K562 (cell line): ENCODE data around the gene ZFYVE28. TPM values are rescaled to one million over a fixed set of nuclear protein-coding genes. Genes with fewer than 3 reads are reported as not detected.
A peak's percentile ranks its signal among the peaks of the same experiment; 100 is the strongest.
"Not testable (repeated sequence)": the region's sequence is repeated elsewhere in the genome, so short reads cannot be mapped to it uniquely, and the experiment has no call there.

Source experiments
- ATAC-seq: fragments of 200-7000 bp; cut with Tn5 transposase; 3 replicates; pipeline ENCODE4 v1.9.1; 2020; ENCODE audit warnings: moderate library complexity
- BruUV-seq: library from RNA; stranded (reverse); fragments of 400-500 nt; replicated peaks from 2 replicates; lab custom pipeline; 2021; lab: Mats Ljungman, UMichigan
- CTCF ChIA-PET: fragments of 300-600 bp; formaldehyde crosslinking; extraction: SDS; loops from one replicate; lab custom pipeline; 2021; ENCODE audit warnings: low intra/inter-chr PET ratio; lab: Yijun Ruan, JAX
- POLR2A ChIA-PET: fragments of 300-600, 350-650 bp; sonication (Branson Sonifier 250); formaldehyde crosslinking; extraction: SDS; loops from one replicate; lab custom pipeline; 2021; ENCODE audit warnings: antibody characterized with exemption, inconsistent platforms; lab: Yijun Ruan, JAX
- DNase-seq, 4 experiments: peaks; one replicate each; pipeline versions ENCODE4 v3.0.0 to v3.0.0-alpha.2; 2011 to 2018; ENCODE audit warnings: low spot score in 3 of 4, mixed read lengths in 3 of 4; ENCODE audit errors: extremely low read depth in 1 of 4
- FAIRE-seq: peaks from 2 replicates; lab custom pipeline; 2011; peaks lifted over from hg19 to GRCh38; lab: Jason Lieb, UNC
- H2AFZ ChIP-seq: 2 replicates; pipeline ENCODE4 v1.6.0; 2011; ENCODE audit warnings: low read depth, low read length, control low read depth, inconsistent platforms
- H3K27ac ChIP-seq: fragments of 200-600 bp; 3 replicates; pipeline ENCODE4 v1.8.0; 2011; ENCODE audit warnings: low read depth, mild to moderate bottlenecking, control low read depth, inconsistent platforms, low read length, moderate library complexity, mixed read lengths; ENCODE audit errors: extremely low read depth
- H3K27me3 ChIP-seq, 2 experiments: fragments of 300-600 bp in 1 of 2; 2 replicates in 1 of 2; 3 replicates in 1 of 2; pipeline versions ENCODE4 v1.6.0 to v1.8.0; 2011; ENCODE audit warnings: inconsistent platforms in 2 of 2, low read length in 2 of 2, mild to moderate bottlenecking in 1 of 2, mixed read lengths in 1 of 2, moderate library complexity in 1 of 2; ENCODE audit not compliant: control insufficient read depth in 2 of 2, insufficient read depth in 2 of 2
- H3K36me3 ChIP-seq: fragments of 300-600 bp; 3 replicates; pipeline ENCODE4 v1.8.0; 2011; ENCODE audit warnings: mild to moderate bottlenecking, low read length, inconsistent platforms; ENCODE audit not compliant: control insufficient read depth, insufficient read depth
- H3K4me1 ChIP-seq, 2 experiments: fragments of 200-600 bp in 1 of 2; replicated peaks in 1 of 2; 2 replicates in 1 of 2; 3 replicates in 1 of 2; pipeline versions ENCODE4 v1.5.1 to v1.8.0; 2011; ENCODE audit warnings: inconsistent platforms in 2 of 2, low read length in 2 of 2, mild to moderate bottlenecking in 1 of 2, mixed read lengths in 1 of 2, moderate library complexity in 1 of 2; ENCODE audit not compliant: control insufficient read depth in 2 of 2, insufficient read depth in 2 of 2
- H3K4me2 ChIP-seq: 2 replicates; pipeline ENCODE4 v1.6.1; 2011; ENCODE audit warnings: low read length, control low read depth, inconsistent platforms, mixed read lengths; ENCODE audit not compliant: insufficient read depth
- H3K4me3 ChIP-seq: fragments of 200-600 bp; sonication (generic), shearing (Covaris generic); 2 replicates; pipeline ENCODE4 v1.5.1; 2016; ENCODE audit warnings: control low read depth, inconsistent platforms
- H3K79me2 ChIP-seq: fragments of 200-600 bp; 3 replicates; pipeline ENCODE4 v1.8.0; 2011; ENCODE audit warnings: low read length, inconsistent platforms; ENCODE audit not compliant: control insufficient read depth, insufficient read depth
- H3K9ac ChIP-seq, 2 experiments: 2 replicates each; pipeline versions ENCODE4 v1.6.0 to v1.6.1; 2011; ENCODE audit warnings: low read depth in 2 of 2, low read length in 2 of 2, control low read depth in 1 of 2, inconsistent platforms in 1 of 2, mild to moderate bottlenecking in 1 of 2, mixed read lengths in 1 of 2; ENCODE audit not compliant: insufficient read depth in 1 of 2
- H3K9me1 ChIP-seq: one replicate; pipeline ENCODE4 v1.6.0; 2011; ENCODE audit warnings: inconsistent platforms, mild to moderate bottlenecking, low read length, moderate library complexity; ENCODE audit not compliant: control insufficient read depth, insufficient read depth
- H3K9me3 ChIP-seq: replicated peaks from 2 replicates; pipeline ENCODE4 v1.5.1; 2011; ENCODE audit warnings: low read depth, low read length, inconsistent platforms; ENCODE audit not compliant: control insufficient read depth, insufficient read depth
- H4K20me1 ChIP-seq: replicated peaks from 2 replicates; pipeline ENCODE4 v1.6.1; 2011; ENCODE audit warnings: low read length, inconsistent platforms, mixed read lengths; ENCODE audit not compliant: control insufficient read depth, insufficient read depth
- DIDO1 ChIP-seq: fragments of 450-650 bp; IDR thresholded peaks from 2 replicates; pipeline ENCODE4 v1.6.1; 2016; ENCODE audit warnings: low read depth, missing biosample characterization, missing genetic modification characterization
- ETV6 ChIP-seq, 3 experiments: fragments of 150-350 bp in 1 of 3; sonication (generic) in 1 of 3; formaldehyde crosslinking in 1 of 3; IDR thresholded peaks; 2 replicates each; pipeline versions ENCODE4 v1.6.1 to v1.8.0; 2014 to 2022; ENCODE audit warnings: borderline replicate concordance in 2 of 3, low read depth in 2 of 3, antibody characterized with exemption in 1 of 3, low read length in 1 of 3, mild to moderate bottlenecking in 1 of 3, missing genetic modification reagents in 1 of 3
- KHSRP ChIP-seq: fragments of 450-650 bp; IDR thresholded peaks from 2 replicates; pipeline ENCODE4 v1.6.1; 2017
- ZNF75A ChIP-seq: fragments of 450-650 bp; formaldehyde crosslinking; IDR thresholded peaks from 2 replicates; pipeline ENCODE4 v1.4.0; 2020; ENCODE audit warnings: mild to moderate bottlenecking
- WGBS: fragments of 100-300 bp; shearing (Covaris generic); methylation state at CpG from one replicate; pipeline ENCODE4 v1.1.6; 2016; ENCODE audit warnings: low coverage, mixed read lengths; ENCODE audit not compliant: insufficient coverage; ENCODE audit errors: missing lambda C conversion rate; 5-methylcytosine and 5-hydroxymethylcytosine counted together
- in situ Hi-C: fragments of 300-500 bp; cut with MboI; formaldehyde crosslinking; loops from 4 replicates; pipeline ENCODE4 v1.15.0; 2018; ENCODE audit warnings: inconsistent platforms, mixed read lengths
- intact Hi-C: fragments of 100-400 bp; cut with micrococcal nuclease; formaldehyde crosslinking; loops from 2 replicates; pipeline ENCODE4 v1.14.2; 2022
- polyA plus RNA-seq, 8 experiments: library from polyadenylated mRNA; depleted of rRNA in 4 of 8; stranded (reverse) in 5 of 8; unstranded in 3 of 8; fragments of >200 nt; fragmentation: Nextera tagmentation in 2 of 8; fragmentation: Illumina TruSeq in 1 of 8; extraction: Ambion mirVana in 2 of 8; extraction: Trizol in 1 of 8; gene quantifications; 2 replicates each; pipeline versions ENCODE4 v1.2.1 to v1.2.3, GENCODE V29; 2011 to 2014; ENCODE audit warnings: inconsistent platforms in 1 of 8, missing spikeins in 1 of 8
- total RNA-seq, 7 experiments: library from RNA; depleted of rRNA in 6 of 7; stranded (reverse); fragments of >200 nt in 6 of 7; fragmentation: Illumina TruSeq in 2 of 7; extraction: Trizol in 2 of 7; gene quantifications; 2 replicates each; pipeline versions ENCODE4 v1.2.1 to v1.2.3, GENCODE V29; 2011 to 2021; ENCODE audit warnings: low replicate concordance in 1 of 7
- TF ChIP-seq, protein P1 (sequence below): sonication (generic); formaldehyde crosslinking; IDR thresholded peaks from 2 replicates; pipeline ENCODE4 v1.8.0; 2022; ENCODE audit warnings: missing genetic modification reagents, mild to moderate bottlenecking, moderate library complexity, borderline replicate concordance
- TF ChIP-seq, protein P2 (sequence below): fragments of 250-450 bp; sonication (Bioruptor Pico); IDR thresholded peaks from 2 replicates; pipeline ENCODE4 v1.5.0; 2020; ENCODE audit warnings: mild to moderate bottlenecking
- TF ChIP-seq, protein P3 (sequence below): fragments of 250-450 bp; sonication (Bioruptor Pico); IDR thresholded peaks from 2 replicates; pipeline ENCODE4 v1.5.0; 2021; ENCODE audit warnings: mild to moderate bottlenecking, borderline replicate concordance

ZFYVE28 gene
- total and polyA plus RNA-seq, 9 of the 15 experiments (the other 6 are each of a cell fraction or from before 2014, with no cell fraction given), result 1.3 to 24.8 (median 8.9) TPM

DNA sequence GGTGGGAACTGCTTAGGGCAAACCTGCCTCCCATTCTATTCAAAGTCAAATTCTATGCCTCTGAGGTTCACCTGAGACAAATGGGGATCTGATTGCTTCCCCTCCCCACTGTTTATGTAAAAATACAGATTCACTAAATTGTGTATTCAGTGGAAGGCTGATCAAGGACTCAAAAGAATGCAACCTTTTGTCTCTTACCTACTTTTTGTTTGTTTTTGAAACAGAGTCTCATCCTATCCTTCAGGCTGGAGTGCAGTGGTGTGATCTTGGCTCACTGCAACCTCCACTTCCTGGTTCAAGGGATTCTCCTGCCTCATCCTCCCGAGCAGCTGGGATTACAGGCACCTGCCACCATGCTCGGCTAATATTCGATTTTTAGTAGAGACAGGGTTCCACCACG lies 197.1 kb downstream of the ZFYVE28 start:
- CTCF ChIA-PET, FAIRE-seq, H3K9me1 ChIP-seq, H3K9ac ChIP-seq, H3K4me3 ChIP-seq, ATAC-seq, H3K4me2 ChIP-seq, H3K27me3 ChIP-seq, BruUV-seq, H3K79me2 ChIP-seq, H2AFZ ChIP-seq, H3K4me1 ChIP-seq, H3K9me3 ChIP-seq, H3K27ac ChIP-seq, H4K20me1 ChIP-seq, DNase-seq: not testable (repeated sequence)
- POLR2A ChIA-PET, result interaction anchor here (0.7 to 1.3 kb wide), 4 partner anchors 8 to 286 kb away, joined by 3 to 5 read pairs (median 3); no protein-coding TSS in a partner anchor
- intact Hi-C loops (loop anchor here (5.0 kb wide), 1 partner anchor 131 kb away; no protein-coding TSS in a partner anchor), in situ Hi-C loops (loop anchor here (10.0 kb wide), 1 partner anchor 223 kb away; no protein-coding TSS in a partner anchor)
- peaks cover 14% of the 10 kb centered on the region; the same call in 1 of the 3 replicates for H3K36me3 ChIP-seq
- 30% methylated on average over 4 of the region's 4 CpGs for WGBS

DNA sequence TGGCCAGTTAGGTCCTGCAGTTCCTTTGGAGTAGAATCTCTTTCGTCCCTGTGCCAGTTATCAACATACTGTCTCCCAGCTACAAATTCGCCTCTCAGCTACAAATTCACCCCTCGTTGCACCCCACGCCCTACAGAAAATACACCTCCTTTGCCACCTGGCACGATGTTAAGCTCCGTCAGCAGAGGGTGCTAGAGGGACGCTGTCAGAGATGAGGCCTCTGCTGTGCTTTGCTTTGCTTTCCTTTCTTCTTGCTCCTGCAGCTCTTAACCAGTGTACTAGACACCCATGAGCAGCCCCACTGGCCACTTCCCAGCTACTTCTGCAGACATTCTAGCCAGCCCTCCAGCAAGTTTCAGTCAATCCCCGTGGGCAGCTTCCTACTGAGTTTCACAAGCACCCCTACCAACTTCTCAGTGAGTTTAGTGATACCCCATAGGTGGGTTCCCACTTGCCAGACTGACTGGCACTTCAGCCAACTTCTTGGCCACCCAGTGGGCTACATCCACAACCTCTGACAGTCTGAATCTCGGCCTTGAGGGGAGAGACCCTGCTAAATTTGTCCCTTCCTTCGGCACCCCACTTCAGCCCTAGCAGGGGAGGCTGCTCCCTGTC lies 198.3 kb downstream of the ZFYVE28 start:
- ChIA-PET POLR2A (interaction anchor here (0.6 to 1.3 kb wide), 9 partner anchors 8 to 224 kb away, joined by 3 to 6 read pairs (median 3); partner anchors contain the start of genes HAUS3 and POLN), CTCF (interaction anchor here (0.5 to 2.8 kb wide), 4 partner anchors 200 to 249 kb away, joined by 3 to 25 read pairs (median 11); partner anchors contain the start of gene RNF4)
- peak; percentile 89 for FAIRE-seq
- no TSS peak for BruUV-seq
- H3K36me3 ChIP-seq, result peaks cover 10% of the 10 kb centered on the region; the same call in 1 of the 3 replicates
- peaks cover 7% of the 10 kb centered on the region; the same call in 1 of the 2 replicates for H4K20me1 ChIP-seq
- H3K9ac ChIP-seq, result peak overlapping the region in 1 of 2 experiments; percentile 15; a peak in 1 of 4 replicates
- H3K27me3 ChIP-seq, result peaks cover 0 to 9% of the 10 kb centered on the region in 2 experiments; a peak in 3 of 5 replicates
- intact Hi-C loops, result loop anchor here (1.0 to 5.0 kb wide), 2 partner anchors 132 to 221 kb away; no protein-coding TSS in a partner anchor
- ATAC-seq, result peak; percentile 97
- H2AFZ ChIP-seq, result no peak overlapping the region
- H3K9me3 ChIP-seq, result no peaks in the 10 kb centered on the region
- no peaks in the 10 kb centered on the region for H3K79me2 ChIP-seq
- in situ Hi-C loops, result loop anchor here (10.0 kb wide), 1 partner anchor 225 kb away; no protein-coding TSS in a partner anchor
- DNase-seq, result peak; percentile 67 to 81 (median 69)
- H3K4me2 ChIP-seq, result no peak overlapping the region
- no peak overlapping the region for H3K4me3 ChIP-seq
- no peaks in the 10 kb centered on the region for H3K9me1 ChIP-seq
- no peaks in the 10 kb centered on the region; a peak in 1 of 5 replicates for H3K4me1 ChIP-seq
- 5% methylated on average over 10 of the region's 10 CpGs for WGBS
- no peak overlapping the region for H3K27ac ChIP-seq
- TF ChIP-seq ZNF75A (CRISPR knock-in tag) (no peak), KHSRP (no peak), ETV6 (IDR thresholded peaks at IDR 0.05; ENCODE audit: borderline replicate concordance in 1 of 2, low read depth in 2 of 2, low read length in 1 of 2) (no peak), ETV6 (CRISPR knock-in tag; IDR thresholded peaks at IDR 0.05; ENCODE audit: borderline replicate concordance) (no peak), DIDO1 (tag) (no peak)
- TF ChIP-seq, protein P1, sequence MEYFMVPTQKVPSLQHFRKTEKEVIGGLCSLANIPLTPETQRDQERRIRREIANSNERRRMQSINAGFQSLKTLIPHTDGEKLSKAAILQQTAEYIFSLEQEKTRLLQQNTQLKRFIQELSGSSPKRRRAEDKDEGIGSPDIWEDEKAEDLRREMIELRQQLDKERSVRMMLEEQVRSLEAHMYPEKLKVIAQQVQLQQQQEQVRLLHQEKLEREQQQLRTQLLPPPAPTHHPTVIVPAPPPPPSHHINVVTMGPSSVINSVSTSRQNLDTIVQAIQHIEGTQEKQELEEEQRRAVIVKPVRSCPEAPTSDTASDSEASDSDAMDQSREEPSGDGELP (CRISPR knock-in tag), result peak; percentile 53; the same call in 1 of the 2 replicates
- TF ChIP-seq, protein P2, sequence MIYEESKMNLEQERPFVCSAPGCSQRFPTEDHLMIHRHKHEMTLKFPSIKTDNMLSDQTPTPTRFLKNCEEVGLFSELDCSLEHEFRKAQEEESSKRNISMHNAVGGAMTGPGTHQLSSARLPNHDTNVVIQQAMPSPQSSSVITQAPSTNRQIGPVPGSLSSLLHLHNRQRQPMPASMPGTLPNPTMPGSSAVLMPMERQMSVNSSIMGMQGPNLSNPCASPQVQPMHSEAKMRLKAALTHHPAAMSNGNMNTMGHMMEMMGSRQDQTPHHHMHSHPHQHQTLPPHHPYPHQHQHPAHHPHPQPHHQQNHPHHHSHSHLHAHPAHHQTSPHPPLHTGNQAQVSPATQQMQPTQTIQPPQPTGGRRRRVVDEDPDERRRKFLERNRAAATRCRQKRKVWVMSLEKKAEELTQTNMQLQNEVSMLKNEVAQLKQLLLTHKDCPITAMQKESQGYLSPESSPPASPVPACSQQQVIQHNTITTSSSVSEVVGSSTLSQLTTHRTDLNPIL, result no peak
- TF ChIP-seq, protein P3, sequence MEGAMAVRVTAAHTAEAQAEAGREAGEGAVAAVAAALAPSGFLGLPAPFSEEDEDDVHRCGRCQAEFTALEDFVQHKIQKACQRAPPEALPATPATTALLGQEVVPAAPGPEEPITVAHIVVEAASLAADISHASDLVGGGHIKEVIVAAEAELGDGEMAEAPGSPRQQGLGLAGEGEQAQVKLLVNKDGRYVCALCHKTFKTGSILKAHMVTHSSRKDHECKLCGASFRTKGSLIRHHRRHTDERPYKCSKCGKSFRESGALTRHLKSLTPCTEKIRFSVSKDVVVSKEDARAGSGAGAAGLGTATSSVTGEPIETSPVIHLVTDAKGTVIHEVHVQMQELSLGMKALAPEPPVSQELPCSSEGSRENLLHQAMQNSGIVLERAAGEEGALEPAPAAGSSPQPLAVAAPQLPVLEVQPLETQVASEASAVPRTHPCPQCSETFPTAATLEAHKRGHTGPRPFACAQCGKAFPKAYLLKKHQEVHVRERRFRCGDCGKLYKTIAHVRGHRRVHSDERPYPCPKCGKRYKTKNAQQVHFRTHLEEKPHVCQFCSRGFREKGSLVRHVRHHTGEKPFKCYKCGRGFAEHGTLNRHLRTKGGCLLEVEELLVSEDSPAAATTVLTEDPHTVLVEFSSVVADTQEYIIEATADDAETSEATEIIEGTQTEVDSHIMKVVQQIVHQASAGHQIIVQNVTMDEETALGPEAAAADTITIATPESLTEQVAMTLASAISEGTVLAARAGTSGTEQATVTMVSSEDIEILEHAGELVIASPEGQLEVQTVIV (CRISPR knock-in tag), result no peak
